Hematopoietic multipotent progenitor cell (in vitro differentiated cells): Measurements from ENCODE around the gene RPS29. TPM values are rescaled to one million over a fixed set of nuclear protein-coding genes. Genes with fewer than 3 reads are reported as not detected.

ENCODE experiments used
- DNase-seq, 3 donors: peaks; one replicate each; pipeline ENCODE4 v3.0.0-alpha.2; 2011 to 2015; ENCODE audit warnings: low read depth in 2 of 3, low spot score in 2 of 3
- small RNA-seq: library from RNA; depleted of rRNA; stranded (forward); fragments of <200 nt; gene quantifications from one replicate; pipeline ENCODE3, GENCODE V24; 2012
- total RNA-seq: library from RNA; depleted of rRNA; stranded (reverse); fragments of >200 nt; gene quantifications from one replicate; pipeline ENCODE4 v1.2.3, GENCODE V29; 2012

Gene RPS29
- total RNA-seq, 1 donor, result 17,945 TPM

GRCh38 chr14:49553106-49553505, 33.1 kb downstream of the RPS29 start:
- DNase-seq, result no peak

GRCh38 chr14:49551569-49551968, 34.6 kb downstream of the RPS29 start:
- no peak for DNase-seq

- peak in 2 of 3 donors; percentile 18 to 51 for DNase-seq
Observed at GRCh38 chr14:49550286-49551184, 35.6 kb downstream of the RPS29 start.

GRCh38 chr14:49549881-49550280, 36.3 kb downstream of the RPS29 start:
- no peak for DNase-seq

GRCh38 chr14:49549446-49549845, 36.7 kb downstream of the RPS29 start:
- DNase-seq, result no peak

- no peak for DNase-seq
Observed at GRCh38 chr14:49546766-49547165, 39.4 kb downstream of the RPS29 start.

- DNase-seq, result no peak
Observed at GRCh38 chr14:49545716-49546115, 40.5 kb downstream of the RPS29 start.

GRCh38 chr14:49545071-49545470, 41.1 kb downstream of the RPS29 start:
- no peak for DNase-seq

GRCh38 chr14:49541049-49541448, 45.1 kb downstream of the RPS29 start:
- no peak for DNase-seq

GRCh38 chr14:49538852-49539251, 47.3 kb downstream of the RPS29 start:
- no peak for DNase-seq

Small RNA genes within 50 kb of the gene (small RNA-seq; reads per million reads assigned to genes)
- gene AL139099.3 (not detected), gene AL139099.4 (not detected), gene RF00019 (not detected), gene RNA5SP384 (not detected)

Other genes with a start within 250 kb of the RPS29 start
- 7.8 TPM for gene LRR1, start 12.6 kb upstream of the RPS29 start, total RNA-seq
- 94.3 TPM for gene RPL36AL, start 34.2 kb upstream of the RPS29 start, total RNA-seq
- 57.6 TPM for gene MGAT2, start 34.4 kb upstream of the RPS29 start, total RNA-seq
- gene DNAAF2, start 48.9 kb upstream of the RPS29 start, total RNA-seq, result 13.2 TPM
- 11.3 TPM for gene POLE2, start 101.8 kb upstream of the RPS29 start, total RNA-seq
- gene KLHDC1, start 106.7 kb upstream of the RPS29 start, total RNA-seq, result 4.3 TPM
- gene KLHDC2, start 181.8 kb upstream of the RPS29 start, total RNA-seq, result 55.5 TPM